Activated T-helper 2 cell treated with anti-CD3 and anti-CD28 coated beads, Interferon-gamma antibody, Interleukin-2, Interleukin-4, amounts not matched to agents 10 μg/mL and 5 μg/mL and 100 μg/mL, durations not matched to agents 14 hours and 24 hours and 36 hours (primary cell): Measurements from ENCODE around the gene VAPA. TPM values are rescaled to one million over a fixed set of nuclear protein-coding genes. Genes with fewer than 3 reads are reported as not detected.

Experiments used
- DNase-seq: peaks from one replicate; pipeline ENCODE4 v3.0.0; 2021; ENCODE audit warnings: low spot score
- H3K27ac Mint-ChIP-seq: one replicate; pipeline ENCODE4 v1.8.0; 2021; ENCODE audit warnings: mixed read lengths
- H3K27me3 Mint-ChIP-seq: one replicate; pipeline ENCODE4 v1.8.0; 2021; ENCODE audit warnings: low read depth, mixed read lengths
- H3K36me3 Mint-ChIP-seq: one replicate; pipeline ENCODE4 v1.8.0; 2021; ENCODE audit warnings: low read depth, mixed read lengths
- H3K4me1 Mint-ChIP-seq: one replicate; pipeline ENCODE4 v1.8.0; 2021; ENCODE audit warnings: low read depth, mixed read lengths
- H3K4me3 Mint-ChIP-seq: one replicate; pipeline ENCODE4 v1.8.0; 2021; ENCODE audit warnings: low read depth, mild to moderate bottlenecking, moderate library complexity, mixed read lengths
- H3K9me3 Mint-ChIP-seq: one replicate; pipeline ENCODE4 v1.8.0; 2021; ENCODE audit warnings: mixed read lengths
- intact Hi-C: fragments of 100-400 bp; cut with micrococcal nuclease; formaldehyde crosslinking; loops from one replicate; pipeline ENCODE4 v1.15.1; 2023
- total RNA-seq: library from RNA; stranded (reverse); gene quantifications from 2 replicates; pipeline ENCODE4 v1.2.3, GENCODE V29; 2022

VAPA gene
- total RNA-seq, 1 donor from 2014 or later, result 223 TPM

GRCh38 chr18:9922592-9923311, 8.9 kb downstream of the VAPA start:
- H3K27ac Mint-ChIP-seq, result no peak overlapping the region
- no peak for DNase-seq
- no peaks in the 10 kb centered on the region for H3K27me3 Mint-ChIP-seq
- peaks cover 8% of the 10 kb centered on the region for H3K36me3 Mint-ChIP-seq
- intact Hi-C loops, result no loop called here
- H3K4me3 Mint-ChIP-seq, result no peak overlapping the region
- H3K4me1 Mint-ChIP-seq, result peaks cover 33% of the 10 kb centered on the region
- H3K9me3 Mint-ChIP-seq, result no peaks in the 10 kb centered on the region

- intact Hi-C loops, result no loop called here
- no peak overlapping the region for H3K4me3 Mint-ChIP-seq
- H3K4me1 Mint-ChIP-seq, result peaks cover 45% of the 10 kb centered on the region
- no peaks in the 10 kb centered on the region for H3K9me3 Mint-ChIP-seq
- H3K27ac Mint-ChIP-seq, result no peak overlapping the region
- H3K27me3 Mint-ChIP-seq, result no peaks in the 10 kb centered on the region
- peaks cover 8% of the 10 kb centered on the region for H3K36me3 Mint-ChIP-seq
- DNase-seq, result no peak
Observed at GRCh38 chr18:9924371-9924943, 10.6 kb downstream of the VAPA start.

GRCh38 chr18:9925369-9925768, 11.6 kb downstream of the VAPA start:
- no peak overlapping the region for H3K27ac Mint-ChIP-seq
- peaks cover 46% of the 10 kb centered on the region for H3K4me1 Mint-ChIP-seq
- H3K9me3 Mint-ChIP-seq, result no peaks in the 10 kb centered on the region
- no peak for DNase-seq
- peaks cover 8% of the 10 kb centered on the region for H3K36me3 Mint-ChIP-seq
- H3K4me3 Mint-ChIP-seq, result no peak overlapping the region
- H3K27me3 Mint-ChIP-seq, result no peaks in the 10 kb centered on the region
- intact Hi-C loops, result no loop called here

DNA sequence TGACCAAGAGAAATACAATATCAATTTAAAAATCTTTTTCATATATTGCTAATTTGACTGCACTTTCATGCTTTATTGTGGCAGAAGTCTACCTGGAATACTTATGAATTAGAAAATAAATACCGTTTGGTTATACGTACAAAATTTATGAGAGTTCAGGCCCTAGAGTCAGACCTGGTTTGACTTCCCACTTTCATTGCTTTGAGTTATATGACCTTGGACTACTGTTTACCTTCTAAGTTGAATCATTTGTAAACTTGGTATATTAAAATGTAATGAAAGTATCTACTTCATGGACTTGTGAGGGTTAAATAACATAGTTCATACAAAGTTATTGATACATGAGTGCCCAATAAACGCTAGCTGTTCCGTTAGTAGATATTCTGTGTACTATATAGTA, 12.0 kb downstream of the VAPA start:
- peaks cover 8% of the 10 kb centered on the region for H3K36me3 Mint-ChIP-seq
- no peaks in the 10 kb centered on the region for H3K9me3 Mint-ChIP-seq
- peaks cover 47% of the 10 kb centered on the region for H3K4me1 Mint-ChIP-seq
- H3K27ac Mint-ChIP-seq, result no peak overlapping the region
- intact Hi-C loops, result no loop called here
- H3K4me3 Mint-ChIP-seq, result no peak overlapping the region
- H3K27me3 Mint-ChIP-seq, result no peaks in the 10 kb centered on the region
- DNase-seq, result no peak

- Mint-ChIP-seq H3K36me3 (peaks cover 11% of the 10 kb centered on the region), H3K9me3 (no peaks in the 10 kb centered on the region), H3K4me3 (no peak overlapping the region), H3K4me1 (peaks cover 48% of the 10 kb centered on the region), H3K27ac (peak overlapping the region; percentile 5), H3K27me3 (no peaks in the 10 kb centered on the region)
- intact Hi-C loops, result no loop called here
- no peak for DNase-seq
Observed at GRCh38 chr18:9926223-9926894, 12.5 kb downstream of the VAPA start.

- Mint-ChIP-seq H3K9me3 (no peaks in the 10 kb centered on the region), H3K27ac (no peak overlapping the region), H3K4me3 (no peak overlapping the region), H3K27me3 (no peaks in the 10 kb centered on the region), H3K4me1 (peaks cover 50% of the 10 kb centered on the region), H3K36me3 (peaks cover 17% of the 10 kb centered on the region)
- intact Hi-C loops, result no loop called here
- no peak for DNase-seq
Observed at GRCh38 chr18:9926977-9927376, 13.2 kb downstream of the VAPA start.

- no peak overlapping the region for H3K4me3 Mint-ChIP-seq
- H3K4me1 Mint-ChIP-seq, result peaks cover 46% of the 10 kb centered on the region
- no peaks in the 10 kb centered on the region for H3K27me3 Mint-ChIP-seq
- H3K27ac Mint-ChIP-seq, result peak overlapping the region; percentile 52
- no peaks in the 10 kb centered on the region for H3K9me3 Mint-ChIP-seq
- intact Hi-C loops, result no loop called here
- no peak for DNase-seq
- H3K36me3 Mint-ChIP-seq, result peaks cover 22% of the 10 kb centered on the region
Observed at GRCh38 chr18:9927392-9928063, 13.7 kb downstream of the VAPA start.

- intact Hi-C loops, result no loop called here
- DNase-seq, result no peak
- Mint-ChIP-seq H3K4me3 (no peak overlapping the region), H3K9me3 (no peaks in the 10 kb centered on the region), H3K27me3 (no peaks in the 10 kb centered on the region), H3K36me3 (peaks cover 33% of the 10 kb centered on the region), H3K27ac (no peak overlapping the region), H3K4me1 (peaks cover 48% of the 10 kb centered on the region)
Observed at GRCh38 chr18:9928646-9929259, 14.9 kb downstream of the VAPA start.

GRCh38 chr18:9930299-9930884, 16.6 kb downstream of the VAPA start:
- DNase-seq, result no peak
- Mint-ChIP-seq H3K4me3 (no peak overlapping the region), H3K4me1 (peaks cover 39% of the 10 kb centered on the region), H3K9me3 (no peaks in the 10 kb centered on the region), H3K36me3 (peaks cover 33% of the 10 kb centered on the region), H3K27ac (no peak overlapping the region), H3K27me3 (no peaks in the 10 kb centered on the region)
- intact Hi-C loops, result no loop called here

GRCh38 chr18:9931146-9931545, 17.3 kb downstream of the VAPA start:
- Mint-ChIP-seq H3K27me3 (no peaks in the 10 kb centered on the region), H3K4me3 (no peak overlapping the region), H3K4me1 (peaks cover 36% of the 10 kb centered on the region), H3K27ac (no peak overlapping the region), H3K9me3 (no peaks in the 10 kb centered on the region), H3K36me3 (peaks cover 35% of the 10 kb centered on the region)
- intact Hi-C loops, result no loop called here
- DNase-seq, result no peak

DNA sequence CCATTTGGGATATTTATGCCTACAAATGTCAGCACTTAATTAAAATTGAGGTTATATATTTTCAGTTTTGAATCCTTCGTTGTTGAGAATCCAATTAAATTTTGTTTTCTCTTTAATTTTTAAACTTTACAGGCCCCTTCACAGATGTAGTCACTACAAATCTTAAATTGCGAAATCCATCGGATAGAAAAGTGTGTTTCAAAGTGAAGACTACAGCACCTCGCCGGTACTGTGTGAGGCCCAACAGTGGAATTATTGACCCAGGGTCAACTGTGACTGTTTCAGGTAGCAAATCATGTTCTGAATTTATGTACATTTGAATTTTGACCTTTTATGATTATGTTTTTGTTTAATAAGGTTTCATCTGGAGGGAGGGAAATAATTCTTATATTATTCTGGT, 17.9 kb downstream of the VAPA start:
- Mint-ChIP-seq H3K27me3 (no peaks in the 10 kb centered on the region), H3K36me3 (peaks cover 39% of the 10 kb centered on the region), H3K9me3 (no peaks in the 10 kb centered on the region), H3K4me1 (peaks cover 31% of the 10 kb centered on the region), H3K4me3 (no peak overlapping the region), H3K27ac (no peak overlapping the region)
- DNase-seq, result no peak
- intact Hi-C loops, result no loop called here

GRCh38 chr18:9933865-9934264, 20.0 kb downstream of the VAPA start:
- no peaks in the 10 kb centered on the region for H3K9me3 Mint-ChIP-seq
- DNase-seq, result no peak
- peaks cover 54% of the 10 kb centered on the region for H3K36me3 Mint-ChIP-seq
- intact Hi-C loops, result no loop called here
- no peak overlapping the region for H3K4me3 Mint-ChIP-seq
- H3K27me3 Mint-ChIP-seq, result no peaks in the 10 kb centered on the region
- H3K27ac Mint-ChIP-seq, result no peak overlapping the region
- H3K4me1 Mint-ChIP-seq, result peaks cover 14% of the 10 kb centered on the region
